Ovary (tissue), 9 donors: ENCODE data around the gene SLC6A18. TPM values are rescaled to one million over a fixed set of nuclear protein-coding genes. Genes with fewer than 3 reads are reported as not detected.

ENCODE experiments used
- DNase-seq, 5 donors: peaks; one replicate each; pipeline ENCODE4 v3.0.0-alpha.2; 2019 to 2020
- H3K27ac ChIP-seq, 2 donors: fragments of 200-600 bp; one replicate each; pipeline versions ENCODE4 v1.5.1 to v1.8.0; 2019 to 2022
- H3K27me3 ChIP-seq: fragments of 200-600 bp; one replicate; pipeline ENCODE4 v1.8.0; 2022
- H3K36me3 ChIP-seq: fragments of 200-600 bp; sonication (generic); one replicate; pipeline ENCODE4 v1.5.1; 2019
- H3K4me1 ChIP-seq: one replicate; pipeline ENCODE4 v1.8.1; 2013; ENCODE audit warnings: mild to moderate bottlenecking, moderate library complexity; ENCODE audit not compliant: insufficient read depth
- H3K4me3 ChIP-seq: fragments of 200-600 bp; sonication (generic); one replicate; pipeline ENCODE4 v1.5.1; 2017
- H3K9me3 ChIP-seq, 2 donors: fragments of 200-600 bp in 1 of 2; sonication (generic) in 1 of 2; one replicate each; pipeline versions ENCODE4 v1.5.1 to v1.8.1; 2013 to 2019; ENCODE audit warnings: mild to moderate bottlenecking in 1 of 2, moderate library complexity in 1 of 2
- EP300 ChIP-seq: sonication (generic); formaldehyde crosslinking; IDR thresholded peaks from one replicate; pipeline ENCODE4 v1.6.1; 2017; ENCODE audit warnings: antibody characterized with exemption
- POLR2A ChIP-seq: fragments of 450-650 bp; IDR thresholded peaks from one replicate; pipeline ENCODE4 v1.6.1; 2017; ENCODE audit warnings: antibody characterized with exemption, mild to moderate bottlenecking, moderate library complexity
- WGBS, 3 donors: extraction: QIAGEN DNeasy Blood & Tissue Kit in 1 of 3; methylation state at CpG; one replicate each; pipeline versions ENCODE4 v1.1.5 to v1.1.7; 2013 to 2017; 5-methylcytosine and 5-hydroxymethylcytosine counted together
- intact Hi-C, 4 donors: fragments of 100-400 bp; cut with DNase I; formaldehyde crosslinking; loops; one replicate each; pipeline versions ENCODE4 v1.11.0 to v1.15.1; 2022 to 2023
- polyA plus RNA-seq, 2 donors: library from polyadenylated mRNA; stranded (reverse); fragments of 200-250 nt in 1 of 2; fragments of 350-450 nt in 1 of 2; fragmentation: Illumina TruSeq in 1 of 2; extraction: RNeasy Lipid Tissue Mini Kit (QIAGEN cat#74804) in 1 of 2; gene quantifications; one replicate each; pipeline ENCODE4 v1.2.3, GENCODE V29; 2013 to 2014
- total RNA-seq, 7 donors: library from RNA; depleted of rRNA in 2 of 7; stranded (reverse); fragments of >200 nt in 2 of 7; fragmentation: NEBNext Ultra II Directional in 3 of 7; extraction: Animal tissue kit (Norgen Biotek cat#: 25700) in 3 of 7; gene quantifications; one replicate each; pipeline versions ENCODE4 v1.1.0 to v1.2.4, GENCODE V29; 2016 to 2023
- TF ChIP-seq, protein P1 (sequence below), 3 donors: fragments of 450-650 bp in 2 of 3; fragments of 200-600 bp in 1 of 3; IDR thresholded peaks; one replicate each; pipeline versions ENCODE4 v1.5.1 to v1.8.0; 2016 to 2022; ENCODE audit warnings: antibody characterized with exemption in 3 of 3, mild to moderate bottlenecking in 1 of 3
- donor health status: DM: no; HTN: no; CAD: no; lungs with moderate emphysema.
- donor health status: DM: no; HTN: no; CAD: no.
- donor health status: Bipolar disorder and iron deficiency.
- donor health status: DM: yes; HTN: yes; CAD: no.
- donor health status: DM: no; HTN: no; CAD: no.
- donor health status: DM: yes; HTN: yes; CAD: no.

The SLC6A18 gene
- total and polyA plus RNA-seq, 9 donors = not detected

DNA sequence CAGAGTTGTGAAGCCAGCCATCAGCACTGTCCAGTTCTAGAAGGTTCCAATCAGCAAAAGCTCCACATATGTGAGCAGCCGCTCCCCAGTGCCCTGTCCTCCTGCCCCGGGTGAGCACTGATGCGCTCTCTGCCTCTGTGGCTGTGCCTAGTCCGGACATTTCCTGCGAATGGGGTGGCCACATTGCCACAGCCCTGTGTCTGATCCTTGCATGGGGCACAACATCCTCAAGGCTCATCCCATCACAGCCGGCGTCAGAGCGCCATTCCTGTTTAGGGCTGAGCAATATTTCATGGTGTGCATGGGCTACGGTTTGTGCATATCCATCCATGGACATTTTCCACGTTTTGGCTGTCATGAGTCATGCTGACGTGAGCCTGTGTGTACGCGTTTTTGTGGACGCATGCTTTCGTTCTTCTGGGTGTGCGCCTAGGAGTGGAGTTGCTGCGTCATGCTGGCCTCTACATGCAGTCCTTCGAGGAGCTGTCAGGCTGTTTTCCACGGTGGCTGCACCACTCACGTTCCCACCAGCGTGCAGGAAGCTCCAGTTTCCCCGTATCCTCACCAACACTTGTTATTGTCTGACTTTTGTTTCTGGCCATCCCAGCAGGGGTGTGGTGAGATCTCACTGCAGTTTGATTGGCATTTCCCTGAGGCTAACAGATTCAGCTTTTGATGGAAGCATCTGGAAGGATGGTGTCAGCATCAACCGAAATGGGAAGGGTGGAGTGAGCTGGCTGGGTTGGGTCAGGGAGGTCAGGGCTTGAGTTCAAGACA is 9.7 kb upstream of the SLC6A18 start:
- WGBS, 3 donors = 93 to 94% (median 94%) methylated on average over 23 of the region's 23 CpGs
- DNase-seq = no peak
- TF ChIP-seq, protein P1, sequence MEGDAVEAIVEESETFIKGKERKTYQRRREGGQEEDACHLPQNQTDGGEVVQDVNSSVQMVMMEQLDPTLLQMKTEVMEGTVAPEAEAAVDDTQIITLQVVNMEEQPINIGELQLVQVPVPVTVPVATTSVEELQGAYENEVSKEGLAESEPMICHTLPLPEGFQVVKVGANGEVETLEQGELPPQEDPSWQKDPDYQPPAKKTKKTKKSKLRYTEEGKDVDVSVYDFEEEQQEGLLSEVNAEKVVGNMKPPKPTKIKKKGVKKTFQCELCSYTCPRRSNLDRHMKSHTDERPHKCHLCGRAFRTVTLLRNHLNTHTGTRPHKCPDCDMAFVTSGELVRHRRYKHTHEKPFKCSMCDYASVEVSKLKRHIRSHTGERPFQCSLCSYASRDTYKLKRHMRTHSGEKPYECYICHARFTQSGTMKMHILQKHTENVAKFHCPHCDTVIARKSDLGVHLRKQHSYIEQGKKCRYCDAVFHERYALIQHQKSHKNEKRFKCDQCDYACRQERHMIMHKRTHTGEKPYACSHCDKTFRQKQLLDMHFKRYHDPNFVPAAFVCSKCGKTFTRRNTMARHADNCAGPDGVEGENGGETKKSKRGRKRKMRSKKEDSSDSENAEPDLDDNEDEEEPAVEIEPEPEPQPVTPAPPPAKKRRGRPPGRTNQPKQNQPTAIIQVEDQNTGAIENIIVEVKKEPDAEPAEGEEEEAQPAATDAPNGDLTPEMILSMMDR (IDR thresholded peaks at IDR 0.05) = no peak
- no peak for TF ChIP-seq POLR2A
- TF ChIP-seq EP300 = no peak
- Histone ChIP-seq H3K36me3 (no peaks in the 10 kb centered on the region), H3K27me3 (no peaks in the 10 kb centered on the region), H3K4me3 (no peak overlapping the region), H3K27ac (no peak overlapping the region), H3K4me1 (no peaks in the 10 kb centered on the region), H3K9me3 (no peaks in the 10 kb centered on the region)
- intact Hi-C loops = no loop called here

DNA sequence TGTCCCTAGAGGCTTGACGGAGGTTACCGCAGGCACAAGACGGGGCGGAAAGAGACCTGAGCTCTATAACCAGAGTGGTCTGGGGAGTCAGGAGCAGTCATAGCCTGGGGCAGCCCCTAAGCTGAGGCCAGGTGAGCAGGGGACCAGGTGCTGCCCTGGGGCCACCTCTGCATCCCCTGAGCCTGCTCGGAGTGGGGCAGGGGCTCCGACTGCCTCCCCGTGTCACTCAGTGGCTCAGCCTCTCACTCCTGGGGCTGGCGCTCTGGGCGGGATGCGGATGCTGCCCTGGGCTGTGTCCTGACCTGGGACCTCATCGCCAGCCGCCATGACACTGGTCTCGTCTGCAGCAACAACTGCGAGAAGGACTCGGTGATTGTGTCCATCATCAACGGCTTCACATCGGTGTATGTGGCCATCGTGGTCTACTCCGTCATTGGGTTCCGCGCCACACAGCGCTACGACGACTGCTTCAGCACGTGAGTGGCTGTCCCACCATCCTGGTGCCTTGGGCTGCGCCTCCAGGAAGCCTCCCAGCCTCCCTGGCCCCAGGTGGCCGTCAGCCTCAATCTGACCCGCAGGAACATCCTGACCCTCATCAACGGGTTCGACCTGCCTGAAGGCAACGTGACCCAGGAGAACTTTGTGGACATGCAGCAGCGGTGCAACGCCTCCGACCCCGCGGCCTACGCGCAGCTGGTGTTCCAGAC is 8.8 kb upstream of the SLC6A18 start:
- no peak for TF ChIP-seq POLR2A
- Histone ChIP-seq H3K4me3 (no peak overlapping the region), H3K9me3 (no peaks in the 10 kb centered on the region), H3K36me3 (no peaks in the 10 kb centered on the region), H3K27ac (no peak overlapping the region), H3K27me3 (no peaks in the 10 kb centered on the region), H3K4me1 (no peaks in the 10 kb centered on the region)
- DNase-seq = no peak
- intact Hi-C loops = no loop called here
- 91 to 92% (median 92%) methylated on average over 38 of the region's 38 CpGs for WGBS, 3 donors

DNA sequence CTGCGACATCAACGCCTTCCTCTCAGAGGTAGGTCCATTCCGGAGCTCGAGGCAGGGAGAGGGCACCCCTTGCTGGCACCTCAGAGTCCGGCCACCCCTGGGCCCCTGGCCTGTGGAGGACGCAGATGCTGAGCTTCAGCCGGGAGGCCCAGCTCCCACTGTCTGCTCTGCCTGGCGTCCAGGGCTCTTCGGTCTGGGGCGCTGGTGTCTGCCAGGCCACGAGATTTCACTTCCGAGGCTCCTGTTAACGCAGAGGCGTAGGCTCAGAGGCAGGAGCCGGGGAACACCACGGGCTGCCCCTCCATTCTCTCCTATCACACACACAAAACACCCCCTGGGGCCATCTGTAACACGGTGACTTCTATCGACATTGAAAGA is 8.3 kb upstream of the SLC6A18 start:
- DNase-seq = no peak
- no peaks in the 10 kb centered on the region for H3K36me3 ChIP-seq
- intact Hi-C loops = no loop called here
- H3K27ac ChIP-seq = no peak overlapping the region
- H3K9me3 ChIP-seq = no peaks in the 10 kb centered on the region
- WGBS, 3 donors = 83 to 91% (median 88%) methylated on average over 17 to 18 of the region's 18 CpGs
- TF ChIP-seq, protein P1 (IDR thresholded peaks at IDR 0.05) = no peak
- TF ChIP-seq EP300 (no peak), POLR2A (no peak)
- H3K27me3 ChIP-seq = no peaks in the 10 kb centered on the region
- H3K4me1 ChIP-seq = no peaks in the 10 kb centered on the region
- no peak overlapping the region for H3K4me3 ChIP-seq

DNA sequence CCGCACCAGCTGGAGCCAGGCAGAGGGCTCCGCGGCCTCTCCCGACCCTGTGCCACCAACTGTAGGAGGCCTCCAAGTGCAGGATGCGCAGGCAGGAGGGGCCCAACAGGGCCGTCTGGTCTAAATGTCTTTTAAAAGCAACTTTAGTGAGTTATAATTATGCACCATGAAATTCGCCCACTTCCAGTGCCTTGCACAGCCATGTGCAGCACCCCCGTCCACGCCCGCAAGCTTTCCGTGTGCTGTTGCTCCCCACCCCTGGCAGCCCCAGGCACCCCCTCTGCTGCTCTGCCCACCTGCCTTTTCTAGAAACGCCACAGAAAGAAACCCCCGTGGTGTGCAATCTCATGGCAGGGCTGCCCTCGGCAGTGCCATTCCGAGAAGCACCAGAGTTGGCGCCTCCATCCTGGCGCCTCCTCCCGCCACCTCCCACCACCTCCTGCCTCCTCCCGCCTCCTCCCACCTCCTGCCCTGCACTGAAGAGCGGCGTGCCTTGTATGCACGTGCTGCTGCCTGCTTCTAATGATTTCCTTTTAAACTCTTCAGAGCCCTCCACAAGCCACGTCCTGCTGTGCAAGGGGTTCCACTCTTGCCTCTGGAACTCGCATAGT is 7.5 kb upstream of the SLC6A18 start:
- H3K4me1 ChIP-seq = no peaks in the 10 kb centered on the region
- WGBS, 3 donors = 32 to 38% (median 38%) methylated on average over 24 of the region's 24 CpGs
- intact Hi-C loops = no loop called here
- no peak for DNase-seq
- no peaks in the 10 kb centered on the region for H3K36me3 ChIP-seq
- no peak overlapping the region for H3K4me3 ChIP-seq
- H3K9me3 ChIP-seq = no peaks in the 10 kb centered on the region
- TF ChIP-seq POLR2A = no peak
- TF ChIP-seq EP300 = no peak
- TF ChIP-seq, protein P1 (IDR thresholded peaks at IDR 0.05) = no peak
- H3K27ac ChIP-seq = no peak overlapping the region
- no peaks in the 10 kb centered on the region for H3K27me3 ChIP-seq
